ENCODE data around the gene RNF187. TPM values are rescaled to one million over a fixed set of nuclear protein-coding genes. Genes with fewer than 3 reads are reported as not detected.
A peak's percentile ranks its signal among the peaks of the same experiment; 100 is the strongest.

The RNF187 gene
- total RNA-seq, 1 experiment from 2014 or later: 58.5 TPM

DNA sequence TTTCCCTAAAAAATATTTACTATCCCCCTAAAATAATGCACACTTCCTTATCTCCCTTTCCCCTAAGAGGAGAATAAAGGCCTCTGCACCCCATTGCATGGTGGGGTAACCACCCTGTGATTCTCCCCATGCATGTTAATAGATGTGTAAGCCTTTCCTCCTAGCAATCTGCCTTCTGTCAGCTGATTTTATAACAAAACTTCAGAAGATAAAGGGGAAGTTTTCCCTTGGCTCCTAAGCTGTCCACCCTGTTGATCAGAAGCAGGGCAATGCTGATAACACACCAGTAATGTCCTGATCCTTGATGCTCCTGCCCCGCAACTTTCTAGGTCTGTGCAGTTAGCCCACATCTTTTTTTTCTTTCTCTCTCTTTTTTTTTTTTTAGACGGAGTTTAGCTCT is 11.4 kb upstream of the RNF187 start:
- no peak for DNase-seq (ENCODE audit: low read depth, low spot score)
- in situ Hi-C loops (cut with HindIII; ENCODE audit: low pct_unique_long_range_greater_than_20kb, low sequenced_read_pairs): no loop called here

DNA sequence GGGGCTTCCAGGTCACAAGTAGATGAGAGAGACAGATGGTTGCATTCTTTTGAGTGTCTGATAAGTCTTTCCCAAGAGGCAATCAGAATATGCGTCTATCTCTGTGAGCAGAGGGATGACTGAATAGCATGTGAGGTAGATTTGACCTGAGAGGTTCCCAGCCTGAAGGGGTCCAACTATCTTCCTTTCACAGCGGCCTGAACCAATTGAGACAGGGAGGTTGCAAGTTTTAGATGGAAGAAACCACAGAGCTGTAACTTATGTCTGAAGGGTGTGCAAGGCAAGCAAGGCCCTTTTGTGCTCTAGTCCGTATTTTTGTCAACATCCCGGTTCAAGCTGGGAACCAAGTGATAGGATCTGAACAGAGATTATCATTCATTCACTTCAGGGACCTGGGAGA is 9.9 kb upstream of the RNF187 start:
- in situ Hi-C loops (cut with HindIII; ENCODE audit: low pct_unique_long_range_greater_than_20kb, low sequenced_read_pairs): no loop called here
- DNase-seq (ENCODE audit: low read depth, low spot score): no peak

DNA sequence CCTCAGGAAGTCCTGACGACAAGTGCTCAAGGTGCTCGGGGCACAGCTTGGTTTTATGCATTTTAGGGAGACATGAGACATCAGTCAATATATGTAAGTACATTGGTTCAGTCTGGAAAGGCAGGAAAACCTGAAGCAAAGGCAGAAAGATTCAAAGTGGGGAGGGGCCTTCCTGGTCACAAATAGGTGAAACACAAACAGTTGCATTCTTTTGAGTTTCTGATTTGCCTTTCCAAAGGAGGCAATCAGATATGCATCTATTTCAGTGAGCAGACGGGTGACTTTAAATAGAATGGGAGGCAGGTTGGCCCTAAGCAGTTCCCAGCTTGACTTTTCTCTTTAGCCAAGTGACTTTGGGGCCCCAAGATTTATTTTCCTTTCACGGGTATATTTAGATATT is 8.9 kb upstream of the RNF187 start:
- in situ Hi-C loops (cut with HindIII; ENCODE audit: low pct_unique_long_range_greater_than_20kb, low sequenced_read_pairs): no loop called here
- no peak for DNase-seq (ENCODE audit: low read depth, low spot score)

DNA sequence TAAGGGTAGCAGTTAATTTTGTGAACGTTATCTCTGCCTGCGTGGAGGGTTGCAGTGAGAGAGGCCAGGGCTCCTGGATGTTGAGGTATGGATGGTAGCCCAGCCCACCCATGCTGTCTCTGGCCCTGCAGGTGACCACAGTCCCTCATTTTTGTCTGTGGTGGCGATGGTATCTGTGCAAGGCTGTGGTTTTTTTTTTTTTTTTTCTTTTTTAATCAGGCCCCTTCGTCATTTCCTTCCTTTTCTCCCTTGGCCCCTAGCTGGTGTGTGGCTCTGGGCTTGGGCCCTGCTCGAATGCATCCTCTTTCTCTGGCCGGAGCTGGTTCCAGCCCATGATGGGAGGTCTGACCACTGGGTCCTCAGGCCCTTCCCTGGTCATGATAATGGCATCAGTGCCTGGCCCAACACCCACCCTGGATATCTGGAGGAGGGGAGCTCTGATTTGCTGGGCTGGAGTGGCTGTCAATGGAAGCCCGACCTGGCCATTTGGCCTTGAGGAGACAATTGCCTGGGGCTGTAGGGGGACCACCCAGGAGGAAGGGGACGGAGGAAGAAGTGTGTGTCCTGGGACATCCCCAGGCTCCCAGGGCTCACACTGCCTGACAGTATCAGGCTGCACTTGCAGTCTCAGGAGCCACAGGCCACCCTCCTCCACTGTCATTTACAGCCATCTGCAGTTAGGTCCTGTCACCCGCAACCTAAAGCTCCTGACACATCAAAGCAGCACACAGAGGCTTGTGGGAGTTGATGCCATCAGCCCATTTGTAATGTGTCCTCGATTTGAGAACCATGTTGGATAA is 8.1 kb upstream of the RNF187 start:
- in situ Hi-C loops (cut with HindIII; ENCODE audit: low pct_unique_long_range_greater_than_20kb, low sequenced_read_pairs): no loop called here

DNA sequence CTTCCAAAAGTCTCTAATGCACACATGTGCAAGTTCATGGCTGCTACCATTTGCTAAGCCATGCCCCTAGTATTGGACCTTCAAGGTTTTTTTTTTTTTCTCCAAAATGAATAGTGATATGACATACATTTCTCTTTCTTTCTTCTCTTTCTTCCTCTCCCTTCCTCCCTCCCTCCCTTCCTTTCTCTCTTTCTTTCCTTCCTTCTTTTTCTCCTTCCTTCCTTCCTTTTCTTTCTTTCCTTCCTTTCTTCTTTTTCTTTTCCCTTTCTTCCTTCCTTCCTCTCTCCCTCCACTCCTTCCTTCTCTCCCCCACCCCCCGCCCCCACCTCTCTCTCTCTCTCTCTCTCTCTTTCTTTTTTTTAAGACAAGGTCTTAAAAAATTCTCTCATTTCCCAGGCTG is 3.4 kb upstream of the RNF187 start:
- no peak for DNase-seq (ENCODE audit: low read depth, low spot score)
- in situ Hi-C loops (cut with HindIII; ENCODE audit: low pct_unique_long_range_greater_than_20kb, low sequenced_read_pairs): no loop called here

More for the DNA sequence above, 8.1 kb upstream of the RNF187 start:
- no peak for DNase-seq (ENCODE audit: low read depth, low spot score)

DNA sequence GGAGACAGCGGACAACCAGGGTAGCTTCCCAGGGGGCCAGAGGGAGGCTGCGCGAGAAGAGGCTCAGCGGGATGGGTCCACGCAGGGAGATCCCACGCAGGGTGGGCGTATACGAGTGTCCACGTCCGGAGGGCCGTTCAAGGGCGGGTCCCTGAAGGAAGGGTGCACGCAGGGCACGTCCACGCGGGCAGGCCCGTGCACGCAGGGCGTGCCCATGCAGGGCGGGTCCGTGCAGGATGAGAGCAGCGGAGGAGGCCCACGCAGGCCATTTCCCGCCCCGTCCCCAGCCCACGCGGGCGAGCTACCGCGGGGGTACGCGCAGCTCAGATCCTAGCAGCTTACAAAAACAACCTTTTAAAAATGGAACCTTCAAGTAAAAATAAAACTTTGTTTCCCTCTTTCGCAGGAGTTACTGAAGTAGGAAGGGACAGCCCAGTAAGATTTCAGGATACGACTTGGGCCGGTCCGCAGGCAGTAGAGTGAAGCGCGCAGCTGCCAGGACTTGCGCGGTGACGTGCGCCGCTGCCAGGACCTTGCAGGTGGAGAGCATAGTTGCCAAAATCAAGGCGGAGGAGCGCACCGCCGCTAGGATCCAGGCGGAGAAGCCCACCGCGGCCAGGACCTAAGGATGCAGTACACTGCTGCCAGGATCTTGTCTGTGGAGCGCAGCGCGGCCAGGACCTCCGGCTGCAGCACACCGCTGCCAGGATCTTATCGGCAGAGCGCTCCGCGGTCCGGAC is 416 bp upstream of the RNF187 start:
- in situ Hi-C loops (cut with HindIII; ENCODE audit: low pct_unique_long_range_greater_than_20kb, low sequenced_read_pairs): no loop called here
- DNase-seq (ENCODE audit: low read depth, low spot score): peak; percentile 90

DNA sequence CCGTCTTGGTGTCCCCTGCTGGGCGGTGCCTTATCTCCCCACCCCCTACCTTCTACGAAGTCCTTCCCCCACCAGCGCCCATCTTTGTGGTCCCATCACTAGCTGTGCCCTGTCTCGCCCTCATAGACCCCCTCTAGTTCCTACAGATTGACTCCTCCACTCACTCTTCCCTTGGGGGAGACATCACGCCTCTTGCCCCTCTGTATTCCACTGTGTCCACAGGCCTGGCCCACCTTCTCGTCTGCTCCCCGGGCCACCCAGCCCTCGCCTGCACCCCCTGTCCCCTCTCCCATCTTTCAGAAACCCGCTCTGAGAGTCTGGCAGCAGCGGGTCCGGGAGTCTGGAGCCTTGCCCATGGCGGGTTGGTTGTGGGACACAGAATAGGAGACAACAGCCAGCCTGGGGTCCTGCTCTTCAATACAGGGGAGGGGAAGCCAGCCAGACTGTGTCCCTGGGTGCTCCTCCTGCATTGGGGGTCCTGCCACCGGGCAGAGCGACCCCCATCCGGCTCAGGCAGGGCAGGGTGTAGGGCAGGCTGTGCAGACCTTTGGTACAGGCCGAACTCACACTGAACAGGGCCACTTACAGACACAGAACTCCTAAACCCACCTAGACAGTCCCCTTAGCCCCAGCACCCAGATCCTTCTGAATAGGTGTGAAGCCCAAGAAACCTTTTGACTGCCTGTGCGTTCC is 1.1 kb downstream of the RNF187 start:
- in situ Hi-C loops (cut with HindIII; ENCODE audit: low pct_unique_long_range_greater_than_20kb, low sequenced_read_pairs): no loop called here
- DNase-seq (ENCODE audit: low read depth, low spot score): no peak

DNA sequence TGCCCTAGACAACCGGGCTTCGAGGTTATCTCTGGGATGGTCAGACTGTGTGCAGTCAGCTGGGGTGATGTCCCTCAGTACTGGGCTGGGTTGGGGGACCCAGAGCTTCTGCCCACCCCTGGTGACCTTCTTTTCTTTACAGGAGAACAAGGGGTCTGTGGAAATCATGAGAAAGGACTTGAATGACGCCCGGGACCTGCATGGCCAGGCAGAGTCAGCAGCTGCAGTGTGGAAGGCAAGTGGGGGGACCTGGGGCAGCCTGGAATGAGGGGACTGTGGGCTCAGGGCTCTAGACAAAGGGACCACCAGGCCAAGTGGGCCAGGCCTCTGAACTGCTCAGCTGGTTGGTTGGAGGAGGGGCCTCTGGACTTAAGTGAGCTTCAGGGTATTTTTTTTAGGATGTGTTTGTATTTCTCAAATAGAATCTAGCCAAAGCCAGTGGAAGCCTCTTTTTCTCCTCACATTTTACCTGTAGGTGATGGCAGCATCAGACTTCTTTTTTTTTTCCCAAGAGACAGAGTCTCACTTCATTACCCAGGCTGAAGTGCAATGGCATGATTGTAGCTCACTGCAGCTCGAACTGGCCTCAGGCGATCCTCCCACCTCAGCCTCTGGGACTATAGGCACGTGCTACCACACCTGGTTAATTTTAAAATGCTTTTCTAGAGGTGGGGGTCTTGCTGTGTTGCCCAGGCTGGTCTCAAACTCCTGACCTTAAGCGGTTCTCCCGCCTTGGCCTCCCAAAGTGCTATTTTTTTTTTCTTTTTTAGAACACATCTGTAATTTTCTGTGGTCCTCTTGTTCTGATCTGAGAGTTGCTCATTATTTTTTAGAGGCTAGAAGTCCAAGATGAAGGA is 1.9 kb downstream of the RNF187 start:
- in situ Hi-C loops (cut with HindIII; ENCODE audit: low pct_unique_long_range_greater_than_20kb, low sequenced_read_pairs): no loop called here
- DNase-seq (ENCODE audit: low read depth, low spot score): no peak

DNA sequence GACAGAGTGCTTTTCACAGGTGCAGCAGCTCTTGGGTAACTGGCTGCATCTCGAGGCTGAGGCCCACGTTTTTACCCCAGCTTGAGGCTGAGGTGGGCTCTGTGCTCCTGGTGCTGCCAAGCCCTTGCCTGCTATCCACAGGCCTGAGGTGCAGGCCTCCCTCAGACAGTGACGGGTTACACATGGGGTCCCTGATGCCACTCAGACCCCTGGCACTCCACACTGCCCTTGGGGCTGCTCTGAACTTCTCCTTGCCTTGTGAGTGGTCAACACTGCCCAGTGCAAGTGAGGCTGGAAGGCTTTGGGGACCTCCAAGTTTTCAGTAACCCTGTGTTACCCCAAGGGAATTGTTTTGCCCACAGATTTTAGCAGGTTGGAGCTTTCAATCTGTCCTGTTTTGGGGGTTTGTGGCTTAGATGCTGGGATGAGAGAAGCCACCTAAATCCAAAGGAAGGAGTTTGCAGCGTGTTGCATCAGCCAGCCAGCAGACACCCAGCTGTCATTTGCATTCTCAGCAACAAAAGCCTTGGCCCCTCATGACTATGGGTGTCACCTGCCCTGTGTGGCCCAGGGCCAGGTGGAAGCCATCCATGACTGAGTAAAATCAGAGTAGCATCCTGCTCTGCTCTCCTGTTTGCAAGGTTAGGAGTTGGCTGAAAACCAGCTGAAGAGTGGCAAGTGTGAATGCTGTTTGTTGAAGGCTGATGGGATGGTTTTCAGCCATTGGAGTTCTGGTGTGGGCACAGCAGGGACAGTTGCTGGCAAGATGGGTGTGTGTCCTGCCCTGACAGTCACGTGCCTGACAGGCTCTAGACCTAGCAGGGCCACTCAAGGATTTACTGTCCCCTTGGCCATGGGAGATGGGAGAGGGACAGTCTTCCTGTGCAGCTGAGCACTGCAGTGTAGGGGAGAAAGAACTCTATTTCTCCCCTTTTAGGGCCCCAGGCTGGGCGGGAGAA is 3.2 kb downstream of the RNF187 start:
- in situ Hi-C loops (cut with HindIII; ENCODE audit: low pct_unique_long_range_greater_than_20kb, low sequenced_read_pairs): no loop called here
- DNase-seq (ENCODE audit: low read depth, low spot score): peak; percentile 35

DNA sequence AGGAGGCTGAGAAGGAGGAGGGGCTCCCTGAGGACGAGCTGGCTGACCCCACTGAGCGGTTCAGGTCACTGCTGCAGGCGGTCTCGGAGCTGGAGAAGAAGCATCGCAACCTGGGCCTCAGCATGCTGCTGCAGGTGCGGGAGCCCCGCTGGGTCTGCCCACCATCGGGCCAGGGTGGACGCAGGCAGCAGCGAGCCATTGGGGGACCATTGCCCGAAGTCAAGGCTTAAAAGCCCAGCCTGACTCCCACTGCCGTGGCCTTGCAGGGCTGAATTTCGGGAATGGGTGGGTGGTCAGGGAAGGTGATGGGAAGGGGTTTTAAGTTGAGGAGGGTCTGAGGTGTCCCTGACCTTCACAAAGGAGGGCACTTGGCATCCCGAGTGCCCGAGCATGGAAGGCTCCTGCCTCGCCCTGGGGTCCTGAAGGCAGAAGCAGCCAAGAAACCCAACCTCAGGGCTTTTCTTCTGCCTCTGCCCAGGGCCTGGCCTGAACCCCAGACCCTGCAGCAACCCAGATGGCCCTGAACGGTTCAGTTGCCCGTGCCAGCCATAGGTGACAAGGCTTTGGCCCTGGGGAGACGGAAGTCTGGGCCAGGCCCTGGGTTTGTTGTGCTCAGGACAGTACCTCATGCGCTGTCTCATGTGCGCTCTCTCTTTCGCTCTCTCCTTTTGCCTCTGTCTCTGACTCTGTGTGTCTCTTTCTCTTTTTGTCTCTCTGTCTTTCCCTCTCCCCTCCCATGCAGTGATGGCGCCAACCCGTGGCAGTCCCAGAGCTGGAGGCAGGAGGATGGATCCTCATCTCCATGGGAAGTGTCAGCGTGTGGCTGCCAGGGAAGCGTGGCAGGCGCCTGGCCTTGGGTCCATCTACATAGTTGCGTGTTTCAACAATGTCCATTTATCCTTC is 6.2 kb downstream of the RNF187 start:
- in situ Hi-C loops (cut with HindIII; ENCODE audit: low pct_unique_long_range_greater_than_20kb, low sequenced_read_pairs): no loop called here
- no peak for DNase-seq (ENCODE audit: low read depth, low spot score)

DNA sequence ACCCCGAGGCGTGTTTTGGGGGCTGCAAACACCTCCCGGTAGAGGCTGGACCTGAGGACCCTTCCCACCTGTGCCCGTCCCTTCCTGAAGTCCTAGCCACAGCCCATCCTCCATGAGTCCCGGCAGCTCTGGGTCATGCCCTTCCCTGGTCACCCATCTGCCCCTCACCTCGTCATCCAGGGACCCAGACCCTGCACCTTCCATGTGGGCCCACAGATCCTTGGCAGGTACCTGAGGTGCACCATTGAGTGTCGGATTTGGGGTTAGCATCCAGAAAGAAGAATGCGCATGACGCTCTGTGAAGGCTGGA is 6.8 kb downstream of the RNF187 start:
- in situ Hi-C loops (cut with HindIII; ENCODE audit: low pct_unique_long_range_greater_than_20kb, low sequenced_read_pairs): no loop called here
- DNase-seq (ENCODE audit: low read depth, low spot score): no peak

DNA sequence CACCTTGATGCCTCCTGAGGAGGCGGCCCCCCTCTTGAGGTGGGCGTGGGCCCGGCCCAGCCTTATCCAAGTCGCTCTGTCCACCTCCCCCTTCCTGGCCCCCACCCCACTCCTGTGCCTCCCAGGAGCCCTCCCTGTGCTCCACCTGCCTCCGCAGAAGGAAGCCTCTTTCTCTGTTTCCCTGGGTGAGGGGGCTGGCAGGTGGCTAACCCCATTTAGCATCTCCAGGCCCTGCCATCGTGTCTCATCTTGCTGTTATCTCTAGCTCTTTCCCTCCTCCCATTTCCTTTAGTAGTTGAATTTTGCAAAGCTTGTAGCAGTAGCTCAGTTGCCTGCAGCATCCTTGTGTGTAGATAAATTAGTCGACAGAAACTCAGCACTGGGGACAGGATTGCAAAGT is 7.2 kb downstream of the RNF187 start:
- in situ Hi-C loops (cut with HindIII; ENCODE audit: low pct_unique_long_range_greater_than_20kb, low sequenced_read_pairs): no loop called here

DNA sequence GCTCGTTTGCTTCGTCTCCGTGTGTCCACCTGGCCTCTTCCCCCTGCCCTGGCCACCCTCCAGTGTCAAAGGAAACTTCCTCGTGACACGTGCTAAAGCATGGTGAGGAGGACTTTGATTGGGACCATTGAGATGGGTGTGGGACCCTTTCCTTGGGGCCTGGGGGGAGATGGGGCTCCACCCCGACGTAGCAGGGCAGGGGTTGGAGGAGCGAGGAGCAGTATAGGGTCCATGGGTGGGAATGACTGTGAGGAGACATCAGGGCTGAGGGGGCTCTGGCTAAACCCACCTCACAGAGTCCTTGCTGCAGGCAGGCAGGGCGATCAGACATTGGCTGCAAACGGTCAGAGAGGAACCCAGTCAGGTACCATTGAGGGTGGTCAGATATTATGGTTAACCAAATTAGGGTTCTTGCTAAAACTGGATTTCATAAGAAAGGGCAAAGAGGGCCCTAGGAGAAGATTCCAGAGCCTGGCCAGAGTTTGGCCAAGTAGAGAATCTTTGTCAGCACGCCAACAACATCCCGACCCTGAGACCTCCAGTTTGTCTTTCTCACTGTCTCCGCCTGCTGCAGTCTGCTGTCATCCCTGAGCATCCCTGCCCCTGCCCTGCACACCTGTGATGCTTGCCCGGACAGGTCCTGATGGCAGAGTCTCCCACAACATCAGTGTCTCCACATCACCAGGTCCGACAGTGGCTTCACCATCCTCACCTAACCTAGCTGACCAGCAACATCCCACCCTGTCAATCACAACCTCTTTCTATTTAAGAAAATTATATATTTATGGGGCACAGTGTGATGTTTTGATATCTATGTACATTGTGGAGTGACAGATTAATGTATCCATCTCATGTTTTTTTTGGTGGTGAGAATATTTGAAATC is 8.0 kb downstream of the RNF187 start:
- no peak for DNase-seq (ENCODE audit: low read depth, low spot score)
- in situ Hi-C loops (cut with HindIII; ENCODE audit: low pct_unique_long_range_greater_than_20kb, low sequenced_read_pairs): no loop called here

More for the DNA sequence above, 7.2 kb downstream of the RNF187 start:
- no peak for DNase-seq (ENCODE audit: low read depth, low spot score)

DNA sequence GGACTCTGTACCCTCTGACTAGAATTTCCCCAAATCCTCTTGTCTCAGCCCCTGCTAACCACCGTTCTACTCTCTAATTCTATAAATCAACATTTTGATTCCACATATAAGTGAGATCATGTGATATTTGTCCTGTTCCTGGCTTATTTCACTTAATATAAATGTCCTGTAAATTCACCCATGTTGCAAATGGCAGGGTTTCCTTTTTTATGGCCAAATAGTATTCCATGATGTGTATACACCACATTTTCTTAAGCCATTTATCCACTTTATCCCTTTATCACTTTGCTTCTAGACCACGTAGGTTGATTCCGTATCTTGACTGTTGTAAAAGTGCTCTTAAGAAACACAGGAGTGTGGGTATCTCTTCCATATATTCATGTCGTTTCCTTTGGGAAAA is 8.9 kb downstream of the RNF187 start:
- DNase-seq (ENCODE audit: low read depth, low spot score): no peak
- in situ Hi-C loops (cut with HindIII; ENCODE audit: low pct_unique_long_range_greater_than_20kb, low sequenced_read_pairs): no loop called here

DNA sequence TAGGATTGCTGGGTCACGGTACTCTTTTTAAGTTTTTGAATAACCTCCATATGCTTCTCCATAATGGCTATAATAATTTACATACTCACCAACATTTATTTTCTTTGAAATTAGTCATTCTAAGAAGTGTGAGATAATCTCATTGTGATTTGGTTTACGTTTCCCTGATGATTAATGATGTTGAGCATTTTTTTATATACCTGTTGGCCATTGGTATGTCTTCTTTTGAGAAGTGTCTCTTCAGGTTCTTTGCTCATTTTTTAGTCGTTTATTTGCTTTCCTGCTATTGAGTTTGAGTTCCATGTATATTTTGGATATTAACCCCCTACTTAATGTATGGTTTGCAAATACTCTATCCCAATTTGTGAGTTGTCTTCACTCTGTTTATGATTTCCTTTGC is 9.3 kb downstream of the RNF187 start:
- in situ Hi-C loops (cut with HindIII; ENCODE audit: low pct_unique_long_range_greater_than_20kb, low sequenced_read_pairs): no loop called here
- no peak for DNase-seq (ENCODE audit: low read depth, low spot score)

Measured in SK-MEL-5 (cell line).